GM23338 (cell line): ENCODE data around the gene LOXL1. TPM values are rescaled to one million over a fixed set of nuclear protein-coding genes. Genes with fewer than 3 reads are reported as not detected.
A peak's percentile ranks its signal among the peaks of the same experiment; 100 is the strongest.

Experiments used
- ATAC-seq: fragments of 200-7000 bp; cut with Tn5 transposase; 3 replicates; pipeline ENCODE4 v1.9.1; 2020
- DNase-seq: peaks from one replicate; pipeline ENCODE4 v3.0.0-alpha.2; 2015; ENCODE audit warnings: low spot score
- H2AFZ ChIP-seq: fragments of 200-600 bp; sonication (generic); 2 replicates; pipeline ENCODE4 v1.8.0; 2016; ENCODE audit warnings: antibody characterized with exemption, mild to moderate bottlenecking, moderate library complexity
- H3F3A ChIP-seq: fragments of 200-600 bp; sonication (generic); replicated peaks from 2 replicates; pipeline ENCODE4 v1.8.0; 2017; ENCODE audit warnings: antibody characterized with exemption, mixed run types, low read depth
- H3K27ac ChIP-seq: fragments of 200-600 bp; sonication (generic); 2 replicates; pipeline ENCODE4 v1.6.1; 2016; ENCODE audit warnings: low read depth
- H3K27me3 ChIP-seq: fragments of 200-600 bp; sonication (generic); 2 replicates; pipeline ENCODE4 v1.8.0; 2016; ENCODE audit warnings: mild to moderate bottlenecking, mixed run types, moderate library complexity; ENCODE audit not compliant: insufficient read depth
- H3K36me3 ChIP-seq: fragments of 200-600 bp; sonication (generic); 2 replicates; pipeline ENCODE4 v1.8.0; 2016; ENCODE audit warnings: mild to moderate bottlenecking; ENCODE audit not compliant: insufficient read depth
- H3K4me1 ChIP-seq: fragments of 200-600 bp; sonication (generic); 2 replicates; pipeline ENCODE4 v1.8.0; 2016; ENCODE audit warnings: mild to moderate bottlenecking, moderate library complexity; ENCODE audit not compliant: insufficient read depth
- H3K4me2 ChIP-seq: fragments of 200-600 bp; sonication (generic); 2 replicates; pipeline ENCODE4 v1.7.1; 2017; ENCODE audit warnings: mixed run types
- H3K4me3 ChIP-seq: fragments of 200-600 bp; sonication (generic); 2 replicates; pipeline ENCODE4 v1.6.1; 2016; ENCODE audit warnings: mixed run types
- H3K79me2 ChIP-seq: fragments of 200-600 bp; sonication (generic); replicated peaks from 2 replicates; pipeline ENCODE4 v1.8.0; 2017; ENCODE audit warnings: mild to moderate bottlenecking; ENCODE audit not compliant: insufficient read depth
- H3K9me2 ChIP-seq: fragments of 200-600 bp; sonication (generic); 2 replicates; pipeline ENCODE4 v1.8.0; 2017; ENCODE audit not compliant: insufficient read depth
- H4K20me1 ChIP-seq: fragments of 200-600 bp; sonication (generic); replicated peaks from 2 replicates; pipeline ENCODE4 v1.8.0; 2017; ENCODE audit warnings: mild to moderate bottlenecking; ENCODE audit not compliant: insufficient read depth
- H3K27ac Mint-ChIP-seq: 2 replicates; pipeline ENCODE4 v1.8.0; 2020; ENCODE audit warnings: inconsistent platforms, mild to moderate bottlenecking, moderate library complexity, mixed read lengths
- H3K27me3 Mint-ChIP-seq: 3 replicates; pipeline ENCODE4 v1.8.0; 2022; ENCODE audit warnings: low read depth, mild to moderate bottlenecking, moderate library complexity, mixed read lengths, inconsistent platforms; ENCODE audit not compliant: insufficient read depth, poor library complexity
- H3K36me3 Mint-ChIP-seq: 3 replicates; pipeline ENCODE4 v1.8.0; 2021; ENCODE audit warnings: low read depth, mild to moderate bottlenecking, inconsistent platforms, moderate library complexity, mixed read lengths
- H3K4me1 Mint-ChIP-seq: 3 replicates; pipeline ENCODE4 v1.8.0; 2020; ENCODE audit warnings: mild to moderate bottlenecking, inconsistent platforms, mixed read lengths
- H3K4me3 Mint-ChIP-seq: 3 replicates; pipeline ENCODE4 v1.8.0; 2021; ENCODE audit warnings: moderate library complexity, mild to moderate bottlenecking, inconsistent platforms, mixed read lengths
- H3K9me3 Mint-ChIP-seq: 3 replicates; pipeline ENCODE4 v1.8.0; 2020; ENCODE audit warnings: moderate library complexity, mild to moderate bottlenecking, inconsistent platforms, mixed read lengths
- CREB1 ChIP-seq: fragments of 250-450 bp; sonication (Bioruptor Pico); IDR thresholded peaks from 2 replicates; pipeline ENCODE4 v1.5.0; 2020; ENCODE audit warnings: low read depth, mild to moderate bottlenecking, moderate library complexity
- ETS1 ChIP-seq: IDR thresholded peaks from 2 replicates; pipeline ENCODE4 v1.6.1; 2016; ENCODE audit warnings: antibody characterized with exemption
- EZH2 ChIP-seq: fragments of 200-600 bp; sonication (generic); IDR thresholded peaks from one replicate; pipeline ENCODE4 v1.8.0; 2017; ENCODE audit warnings: antibody characterized with exemption, mild to moderate bottlenecking, low read depth; ENCODE audit not compliant: unreplicated experiment
- EZH2phosphoT487 ChIP-seq: fragments of 200-600 bp; sonication (generic); IDR thresholded peaks from one replicate; pipeline ENCODE4 v1.8.1; 2018; ENCODE audit warnings: antibody characterized with exemption; ENCODE audit not compliant: unreplicated experiment
- NANOG ChIP-seq: IDR thresholded peaks from 2 replicates; pipeline ENCODE4 v1.6.1; 2016; ENCODE audit warnings: antibody characterized with exemption, borderline replicate concordance
- POLR2AphosphoS5 ChIP-seq: IDR thresholded peaks from 2 replicates; pipeline ENCODE4 v1.6.1; 2016; ENCODE audit warnings: antibody characterized with exemption, low read depth
- STAT1 ChIP-seq: IDR thresholded peaks from one replicate; pipeline ENCODE4 v1.6.1; 2016; ENCODE audit warnings: antibody characterized with exemption; ENCODE audit not compliant: unreplicated experiment
- ZNF114 ChIP-seq: fragments of 250-450 bp; sonication (Bioruptor Pico); IDR thresholded peaks from 2 replicates; pipeline ENCODE4 v1.5.0; 2020; ENCODE audit warnings: mild to moderate bottlenecking, moderate library complexity
- ZNF462 ChIP-seq: fragments of 250-450 bp; sonication (Bioruptor Pico); IDR thresholded peaks from 2 replicates; pipeline ENCODE4 v1.5.0; 2020; ENCODE audit warnings: mild to moderate bottlenecking, moderate library complexity
- polyA plus RNA-seq: library from polyadenylated mRNA; unstranded; fragments of >200 nt; fragmentation: Nextera tagmentation; extraction: Ambion mirVana; gene quantifications from 2 replicates; pipeline ENCODE4 v1.2.1, GENCODE V29; 2016
- total RNA-seq: library from RNA; depleted of rRNA; stranded (reverse); fragments of >200 nt; shearing (Covaris generic); gene quantifications from 2 replicates; pipeline ENCODE4 v1.2.3, GENCODE V29; 2014

The LOXL1 gene
- total and polyA plus RNA-seq, 2 experiments from 2014 or later: 6.9 to 10.8 TPM

GRCh38 chr15:73991726-73992593 is 65.7 kb downstream of the LOXL1 start, which contains the start of gene STOML1 (continued):
- TF ChIP-seq ZNF462 (CRISPR knock-in tag): no peak
- TF ChIP-seq POLR2AphosphoS5: peak; percentile 51
- peak; percentile 67; the same call in 1 of the 2 replicates for TF ChIP-seq ETS1
- TF ChIP-seq CREB1 (CRISPR knock-in tag): peak; percentile 58
- TF ChIP-seq EZH2: no peak

- DNase-seq (no peak), ATAC-seq (no peak)
- Histone ChIP-seq H3K27ac (no peak overlapping the region), H3F3A (no peaks in the 10 kb centered on the region), H3K4me3 (peak overlapping the region; percentile 25; the same call in 1 of the 2 replicates), H3K9me2 (no peaks in the 10 kb centered on the region), H3K4me2 (no peak overlapping the region; the same call in 1 of the 2 replicates), H4K20me1 (peaks cover 3% of the 10 kb centered on the region; the same call in 1 of the 2 replicates), H3K79me2 (peaks cover 24% of the 10 kb centered on the region), H3K36me3 (no peaks in the 10 kb centered on the region), H2AFZ (peak overlapping the region; percentile 88), H3K4me1 (peaks cover 9% of the 10 kb centered on the region), H3K27me3 (peaks cover 4% of the 10 kb centered on the region; the same call in 1 of the 2 replicates)
- peak overlapping the region; percentile 19; the same call in 2 of the 3 replicates for H3K4me3 Mint-ChIP-seq
- peaks cover 20% of the 10 kb centered on the region for H3K27me3 Mint-ChIP-seq
- no peaks in the 10 kb centered on the region for H3K9me3 Mint-ChIP-seq
- H3K4me1 Mint-ChIP-seq: peaks cover 20% of the 10 kb centered on the region
- H3K27ac Mint-ChIP-seq: no peak overlapping the region
- H3K36me3 Mint-ChIP-seq: no peaks in the 10 kb centered on the region
- no peak for TF ChIP-seq NANOG
- TF ChIP-seq POLR2AphosphoS5: no peak
- no peak for TF ChIP-seq STAT1
- TF ChIP-seq ZNF114: no peak
- TF ChIP-seq EZH2phosphoT487: no peak
These were observed 66.3 kb downstream of the LOXL1 start for GRCh38 chr15:73992594-73992898.
